Chondrocyte (in vitro differentiated cells): ENCODE data around the gene GAS6. TPM values are rescaled to one million over a fixed set of nuclear protein-coding genes. Genes with fewer than 3 reads are reported as not detected.
A peak's percentile ranks its signal among the peaks of the same experiment; 100 is the strongest.

Experiments
- DNase-seq: peaks from one replicate; pipeline ENCODE4 v3.0.0; 2021; ENCODE audit warnings: mixed read lengths, low spot score
- H3K27ac Mint-ChIP-seq: one replicate; pipeline ENCODE4 v1.8.0; 2021; ENCODE audit warnings: mild to moderate bottlenecking, moderate library complexity, mixed read lengths; ENCODE audit not compliant: unreplicated experiment
- H3K27me3 Mint-ChIP-seq: 2 replicates; pipeline ENCODE4 v1.8.0; 2021; ENCODE audit warnings: low read depth, mixed read lengths
- H3K36me3 Mint-ChIP-seq: 2 replicates; pipeline ENCODE4 v1.8.0; 2021; ENCODE audit warnings: low read depth, mixed read lengths
- H3K4me1 Mint-ChIP-seq: 2 replicates; pipeline ENCODE4 v1.8.0; 2021; ENCODE audit warnings: low read depth, mild to moderate bottlenecking, mixed read lengths
- H3K4me3 Mint-ChIP-seq: one replicate; pipeline ENCODE4 v1.8.0; 2021; ENCODE audit warnings: mild to moderate bottlenecking, moderate library complexity, mixed read lengths; ENCODE audit not compliant: unreplicated experiment
- H3K9me3 Mint-ChIP-seq: 2 replicates; pipeline ENCODE4 v1.8.0; 2021; ENCODE audit warnings: low read depth, mixed read lengths
- total RNA-seq: library from RNA; stranded (reverse); gene quantifications from 3 replicates; pipeline ENCODE4 v1.2.1, GENCODE V29; 2021
- TF ChIP-seq, protein P1 (sequence below): fragments of 200-600 bp; sonication (generic); IDR thresholded peaks from 2 replicates; pipeline ENCODE4 v1.5.0; 2021; ENCODE audit warnings: antibody characterized with exemption, mild to moderate bottlenecking, moderate library complexity

Gene GAS6
- total RNA-seq, 1 donor from 2014 or later = 111 TPM

DNA sequence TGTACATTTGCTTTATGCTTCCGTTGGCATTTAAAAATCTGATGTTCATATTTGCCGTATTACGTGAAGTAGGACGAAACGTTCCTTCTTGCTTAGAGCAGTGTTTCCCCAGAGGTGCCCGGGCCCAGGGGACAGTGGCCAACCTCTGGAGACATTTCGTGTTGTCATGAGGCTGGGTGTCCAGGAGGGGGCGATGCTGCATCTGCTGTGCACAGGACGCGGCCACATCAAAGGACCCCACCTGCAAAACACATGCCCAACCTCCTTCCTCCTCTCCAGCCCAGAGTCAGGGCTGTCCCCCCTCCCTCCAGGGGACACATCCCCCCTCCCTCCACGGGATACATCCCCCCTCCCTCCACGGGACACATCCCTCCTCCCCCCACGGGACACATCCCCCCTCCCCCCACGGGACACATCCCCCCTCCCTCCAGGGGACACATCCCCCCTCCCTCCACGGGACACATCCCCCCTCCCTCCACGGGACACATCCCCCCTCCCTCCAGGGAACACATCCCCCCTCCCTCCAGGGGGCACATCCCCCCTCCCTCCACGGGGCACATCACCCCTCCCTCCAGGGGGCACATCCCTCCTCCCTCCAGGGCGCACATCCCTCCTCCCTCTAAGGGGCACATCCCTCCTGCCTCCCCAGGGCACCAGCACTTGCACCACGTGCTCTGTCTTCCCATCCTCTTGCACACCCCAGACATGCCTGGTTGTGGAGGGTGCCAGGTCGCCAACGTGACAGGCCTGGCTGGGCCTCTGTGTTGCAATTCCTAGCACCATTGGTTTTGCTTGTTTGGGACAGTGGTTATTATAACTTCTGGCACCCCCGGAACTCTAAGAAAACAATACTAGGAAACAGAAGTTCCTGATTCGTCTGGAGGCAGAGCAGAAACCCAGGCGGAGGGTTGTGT is 46.7 kb downstream of the GAS6 start:
- Mint-ChIP-seq H3K27me3 (no peaks in the 10 kb centered on the region), H3K36me3 (peaks cover 5% of the 10 kb centered on the region), H3K9me3 (no peaks in the 10 kb centered on the region), H3K4me1 (peaks cover 62% of the 10 kb centered on the region), H3K4me3 (no peak overlapping the region), H3K27ac (peak overlapping the region; percentile 69)
- no peak for DNase-seq
- TF ChIP-seq, protein P1, sequence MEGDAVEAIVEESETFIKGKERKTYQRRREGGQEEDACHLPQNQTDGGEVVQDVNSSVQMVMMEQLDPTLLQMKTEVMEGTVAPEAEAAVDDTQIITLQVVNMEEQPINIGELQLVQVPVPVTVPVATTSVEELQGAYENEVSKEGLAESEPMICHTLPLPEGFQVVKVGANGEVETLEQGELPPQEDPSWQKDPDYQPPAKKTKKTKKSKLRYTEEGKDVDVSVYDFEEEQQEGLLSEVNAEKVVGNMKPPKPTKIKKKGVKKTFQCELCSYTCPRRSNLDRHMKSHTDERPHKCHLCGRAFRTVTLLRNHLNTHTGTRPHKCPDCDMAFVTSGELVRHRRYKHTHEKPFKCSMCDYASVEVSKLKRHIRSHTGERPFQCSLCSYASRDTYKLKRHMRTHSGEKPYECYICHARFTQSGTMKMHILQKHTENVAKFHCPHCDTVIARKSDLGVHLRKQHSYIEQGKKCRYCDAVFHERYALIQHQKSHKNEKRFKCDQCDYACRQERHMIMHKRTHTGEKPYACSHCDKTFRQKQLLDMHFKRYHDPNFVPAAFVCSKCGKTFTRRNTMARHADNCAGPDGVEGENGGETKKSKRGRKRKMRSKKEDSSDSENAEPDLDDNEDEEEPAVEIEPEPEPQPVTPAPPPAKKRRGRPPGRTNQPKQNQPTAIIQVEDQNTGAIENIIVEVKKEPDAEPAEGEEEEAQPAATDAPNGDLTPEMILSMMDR = peak; percentile 86

GRCh38 chr13:113816254-113816929 is 47.5 kb downstream of the GAS6 start:
- DNase-seq = no peak
- peak overlapping the region; percentile 69 for H3K27ac Mint-ChIP-seq
- TF ChIP-seq, protein P1 = no peak
- peaks cover 53% of the 10 kb centered on the region for H3K4me1 Mint-ChIP-seq
- no peaks in the 10 kb centered on the region for H3K9me3 Mint-ChIP-seq
- no peaks in the 10 kb centered on the region for H3K27me3 Mint-ChIP-seq
- H3K36me3 Mint-ChIP-seq = peaks cover 5% of the 10 kb centered on the region
- no peak overlapping the region for H3K4me3 Mint-ChIP-seq

DNA sequence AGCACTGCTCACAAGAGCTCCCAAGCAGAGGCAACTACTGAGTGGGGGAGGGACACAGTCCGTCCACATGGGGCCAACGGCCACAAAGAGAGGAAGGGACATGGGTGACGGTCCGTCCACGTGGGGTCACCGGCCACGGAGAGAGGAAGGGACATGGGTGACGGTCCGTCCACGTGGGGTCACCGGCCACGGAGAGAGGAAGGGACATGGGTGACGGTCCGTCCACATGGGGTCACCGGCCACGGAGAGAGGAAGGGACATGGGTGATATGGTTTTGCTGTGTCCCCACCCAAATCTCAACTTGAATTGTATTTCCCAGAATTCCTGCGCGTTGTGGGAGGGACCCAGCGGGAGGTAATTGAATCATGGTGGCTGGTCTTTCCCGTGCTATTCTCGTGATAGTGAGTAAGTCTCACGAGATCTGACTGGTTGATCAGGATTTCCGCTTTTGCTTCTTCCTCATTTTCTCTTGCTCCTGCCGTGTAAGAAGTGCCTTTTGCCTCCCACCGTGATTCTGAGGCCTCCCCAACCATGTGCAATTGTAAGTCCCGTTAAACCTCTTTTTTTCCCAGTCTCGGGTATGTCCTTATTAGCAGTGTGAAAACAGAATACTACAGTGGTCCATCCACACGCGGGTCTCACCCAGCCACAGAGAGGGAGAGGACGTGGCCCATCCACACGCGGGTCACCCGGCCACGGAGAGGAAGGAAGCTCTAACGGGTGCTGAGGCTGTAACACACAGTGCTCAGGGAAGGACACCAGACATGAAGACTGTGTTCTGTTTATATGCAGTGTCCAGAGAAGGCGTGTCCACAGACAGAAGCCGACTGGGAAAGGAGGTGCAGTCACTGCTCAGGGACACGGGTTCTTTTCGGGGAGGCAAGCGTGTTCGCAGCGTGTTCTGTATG is 48.5 kb downstream of the GAS6 start:
- TF ChIP-seq, protein P1 = no peak
- H3K27ac Mint-ChIP-seq = peak overlapping the region; percentile 30
- H3K27me3 Mint-ChIP-seq = no peaks in the 10 kb centered on the region
- peaks cover 44% of the 10 kb centered on the region for H3K4me1 Mint-ChIP-seq
- no peak for DNase-seq
- no peak overlapping the region for H3K4me3 Mint-ChIP-seq
- no peaks in the 10 kb centered on the region for H3K9me3 Mint-ChIP-seq
- H3K36me3 Mint-ChIP-seq = peaks cover 5% of the 10 kb centered on the region

GRCh38 chr13:113814435-113814821 is 49.4 kb downstream of the GAS6 start:
- Mint-ChIP-seq H3K36me3 (peaks cover 5% of the 10 kb centered on the region), H3K27ac (peak overlapping the region; percentile 13), H3K4me3 (no peak overlapping the region), H3K9me3 (no peaks in the 10 kb centered on the region), H3K4me1 (peaks cover 40% of the 10 kb centered on the region), H3K27me3 (no peaks in the 10 kb centered on the region)
- TF ChIP-seq, protein P1 = no peak
- no peak for DNase-seq
